ENCODE measurements around the gene NPC1.

- TF ChIP-seq SP1 (IDR thresholded peaks at IDR 0.05) (no peak), MAX (IDR thresholded peaks at IDR 0.05) (no peak), RAD21 (IDR thresholded peaks at IDR 0.05) (no peak)
Measured at GRCh38 chr18:23635283-23636070, 49.2 kb upstream of the NPC1 start.

Measured in liver (tissue), 2 donors.